HG02678 (cell line): ENCODE measurements around the gene STOML1.

Source experiments
- ATAC-seq: cut with Tn5 transposase; IDR thresholded peaks from one replicate; pipeline ENCODE4 v1.9.1; 2021; ENCODE audit warnings: mild to moderate bottlenecking, moderate library complexity; ENCODE audit not compliant: unreplicated experiment

STOML1 gene

DNA sequence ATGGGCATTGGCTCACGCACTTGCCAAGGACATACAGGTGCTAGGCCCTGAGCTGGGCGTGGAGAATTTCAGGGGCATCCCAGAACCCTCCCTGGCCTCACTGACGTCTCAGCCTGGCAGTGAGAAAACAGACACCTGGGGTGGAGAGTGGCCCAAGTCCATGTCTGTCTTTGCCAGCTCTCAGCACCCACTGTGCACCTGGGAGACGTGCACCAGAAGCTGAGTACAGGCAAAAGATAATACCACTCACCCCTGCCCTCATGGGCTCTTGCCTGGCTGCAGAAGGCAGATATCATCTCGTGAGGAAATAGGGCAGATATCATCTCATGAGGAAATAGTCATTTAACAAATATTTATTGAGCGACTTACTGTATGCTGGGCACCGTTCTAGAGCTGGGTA lies 57.8 kb downstream of the STOML1 start:
- ATAC-seq = no peak

GRCh38 chr15:73932381-73933191 lies 59.5 kb downstream of the STOML1 start:
- ATAC-seq = no peak

GRCh38 chr15:73931441-73931840 lies 60.7 kb downstream of the STOML1 start:
- ATAC-seq = no peak

GRCh38 chr15:73930790-73931281 lies 61.3 kb downstream of the STOML1 start:
- no peak for ATAC-seq

GRCh38 chr15:73930371-73930770 lies 61.7 kb downstream of the STOML1 start:
- ATAC-seq = no peak

DNA sequence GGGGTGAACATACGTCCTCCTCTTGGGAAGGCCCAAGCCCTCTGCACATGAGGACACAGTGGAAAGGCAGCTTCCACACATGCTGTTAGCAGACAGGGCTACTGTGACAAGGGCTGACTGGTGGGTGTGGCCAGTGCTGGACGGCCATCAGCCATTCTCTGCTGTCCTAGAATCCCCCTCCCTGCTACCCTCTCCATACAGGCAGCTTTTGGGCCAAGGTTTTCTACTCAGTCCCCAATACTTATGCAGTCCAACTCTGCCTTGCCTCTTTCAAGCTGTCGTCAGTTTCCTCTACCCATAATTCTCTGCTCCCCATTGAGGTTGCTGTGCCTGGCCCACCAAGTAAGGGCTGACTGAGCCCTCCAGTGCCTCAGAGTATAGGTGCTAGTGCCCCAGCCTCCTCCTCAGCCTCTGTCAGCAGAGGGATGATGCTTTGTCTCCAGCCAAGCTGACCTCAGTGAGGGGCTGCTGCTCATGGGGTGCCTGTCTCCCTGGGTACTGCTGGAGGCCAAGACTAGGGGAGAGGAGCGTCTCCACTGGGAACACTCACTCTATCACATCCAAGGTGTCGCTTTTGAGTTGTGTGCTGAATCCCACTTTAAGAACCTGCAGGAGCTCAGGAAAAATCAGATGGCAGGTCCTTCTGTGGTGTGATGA lies 63.0 kb downstream of the STOML1 start:
- ATAC-seq = no peak
